Liver (tissue), 6 donors: Measurements from ENCODE around the gene RAB41. TPM values are rescaled to one million over a fixed set of nuclear protein-coding genes. Genes with fewer than 3 reads are reported as not detected.

ENCODE experiments used
- YY1 ChIP-seq: IDR thresholded peaks from 2 replicates; pipeline ENCODE4 v1.6.1; 2016; ENCODE audit warnings: antibody characterized with exemption, mild to moderate bottlenecking
- polyA plus RNA-seq, 2 donors: library from polyadenylated mRNA; stranded (reverse) in 1 of 2; unstranded in 1 of 2; fragments of 200-250 nt in 1 of 2; fragments of >200 nt in 1 of 2; fragmentation: Nextera tagmentation in 1 of 2; extraction: Ambion mirVana in 1 of 2; gene quantifications; one replicate each; pipeline versions ENCODE4 v1.2.1 to v1.2.3, GENCODE V29; 2013 to 2015
- small RNA-seq: library from RNA; depleted of rRNA; stranded (forward); fragments of <200 nt; gene quantifications from one replicate; pipeline ENCODE3, GENCODE V24; 2014
- total RNA-seq, 2 donors: library from RNA; depleted of rRNA; stranded (reverse); fragments of >200 nt; gene quantifications; one replicate each; pipeline ENCODE4 v1.2.3, GENCODE V29; 2014
- donor health status: healthy.
- donor health status: healthy.
- donor health status: healthy.

RAB41 gene
- total and polyA plus RNA-seq, 4 donors: not detected

GRCh38 chrX:70332600-70332999 lies 50.6 kb downstream of the RAB41 start (continued):
- TF ChIP-seq YY1: no peak

Small RNAs within 50 kb of the gene (small RNA-seq; reads per million reads assigned to genes)
- gene RNA5SP507: 0.09 reads per million

Other genes with a start within 250 kb of the RAB41 start
- gene AWAT2, start 232.2 kb upstream of the RAB41 start, total RNA-seq: not detected
- gene AWAT2, start 232.2 kb upstream of the RAB41 start, polyA plus RNA-seq: not detected
- gene OTUD6A, start 219.7 kb upstream of the RAB41 start, total RNA-seq: not detected
- gene OTUD6A, start 219.7 kb upstream of the RAB41 start, polyA plus RNA-seq: not detected
- gene IGBP1, start 148.7 kb upstream of the RAB41 start, total RNA-seq: 10 to 100 TPM; 11.8 to 18.1 TPM
- 10 to 100 TPM in 1 of 2 donors, 1 to 10 TPM in 1; 7.8 to 11.3 TPM for gene IGBP1, start 148.7 kb upstream of the RAB41 start, polyA plus RNA-seq
- not detected for gene DGAT2L6, start 104.7 kb upstream of the RAB41 start, total RNA-seq
- gene DGAT2L6, start 104.7 kb upstream of the RAB41 start, polyA plus RNA-seq: not detected
- gene AWAT1, start 47.5 kb upstream of the RAB41 start, total RNA-seq: not detected
- not detected for gene AWAT1, start 47.5 kb upstream of the RAB41 start, polyA plus RNA-seq
- gene P2RY4, start 22.0 kb upstream of the RAB41 start, total RNA-seq: under 1 TPM; 0.08 to 0.28 TPM
- gene P2RY4, start 22.0 kb upstream of the RAB41 start, polyA plus RNA-seq: not detected
- gene ARR3, start 13.8 kb upstream of the RAB41 start, total RNA-seq: not detected
- gene ARR3, start 13.8 kb upstream of the RAB41 start, polyA plus RNA-seq: not detected
- 10 to 100 TPM in 1 of 2 donors, 1 to 10 TPM in 1; 8.5 to 13.3 TPM for gene PDZD11, start 7.8 kb downstream of the RAB41 start, total RNA-seq
- 10 to 100 TPM; 18.4 to 25.9 TPM for gene PDZD11, start 7.8 kb downstream of the RAB41 start, polyA plus RNA-seq
- gene KIF4A, start 7.9 kb downstream of the RAB41 start, total RNA-seq: 10 to 100 TPM in 1 of 2 donors, under 1 TPM in 1; under 0.01 to 17.3 TPM
- gene KIF4A, start 7.9 kb downstream of the RAB41 start, polyA plus RNA-seq: under 1 TPM; 0.07 to 0.92 TPM
- not detected for gene GDPD2, start 141.1 kb downstream of the RAB41 start, total RNA-seq
- gene GDPD2, start 141.1 kb downstream of the RAB41 start, polyA plus RNA-seq: not detected
- gene DLG3, start 162.7 kb downstream of the RAB41 start, total RNA-seq: 1 to 10 TPM; 2.8 to 6.5 TPM
- gene DLG3, start 162.7 kb downstream of the RAB41 start, polyA plus RNA-seq: under 1 TPM; 0.57 to 0.65 TPM